Smooth muscle cell of the brain vasculature (primary cell): ENCODE data around the gene MSX2.

Experiments used
- DNase-seq: peaks from one replicate; pipeline ENCODE4 v3.0.0-alpha.2; 2012; ENCODE audit warnings: low read depth, low spot score

MSX2 gene

GRCh38 chr5:174773371-174773770, 49.0 kb downstream of the MSX2 start:
- DNase-seq: no peak

GRCh38 chr5:174775081-174775480, 50.7 kb downstream of the MSX2 start:
- DNase-seq: no peak

GRCh38 chr5:174777111-174777510, 52.7 kb downstream of the MSX2 start:
- no peak for DNase-seq

- DNase-seq: no peak
Observed at GRCh38 chr5:174777583-174777982, 53.2 kb downstream of the MSX2 start.
